Heart left ventricle (tissue), 13 donors: ENCODE results near the gene MAMDC4.
"Not testable (repeated sequence)": the region's sequence is repeated elsewhere in the genome, so short reads cannot be mapped to it uniquely, and the experiment has no call there.

Source experiments
- CTCF ChIP-seq, 12 donors: fragments of 200-600 bp; sonication (generic) in 4 of 12; IDR thresholded peaks; one replicate each; pipeline versions ENCODE4 v1.5.0 to v1.8.0; 2018 to 2022; ENCODE audit warnings: antibody characterized with exemption in 12 of 12, mild to moderate bottlenecking in 5 of 12
- POLR2A ChIP-seq, 2 donors: fragments of 450-650 bp; IDR thresholded peaks; one replicate each; pipeline ENCODE4 v1.6.1; 2017; ENCODE audit warnings: antibody characterized with exemption in 2 of 2, mild to moderate bottlenecking in 2 of 2, moderate library complexity in 2 of 2
- donor health status: ischemic (EF 13 %, LVEDD 7.1; RV severe dilation, severe dysfunction).
- donor health status: DM: no; HTN: yes; CAD: no.
- donor health status: DM: no; HTN: no; CAD: no.
- donor health status: ischemic (EF 25% LVEDD 6.9; RV normal size, moderate dysfunction).
- donor health status: ischemic (EF 25% LVEDD 5.7; RV mildly dilated, moderate dysfunction).
- donor health status: ischemic (EF 35%, LVEDD 5.7; RV mildly dilated, moderate dysfunction).
- donor health status: nonischemic (EF 11% LVEDD 7.7; RV severe dilation, severe dysfunction).
- donor health status: DM: yes; HTN: yes; CAD: no.
- donor health status: PGD.
- donor health status: ischemic (EF 29% LVEDD 5.4; RV normal size, mild dysfunction).
- donor health status: nonischemic (EF 23%, LVEDD 6.1; RV moderate dilation, normal function).

- not testable (repeated sequence) for TF ChIP-seq CTCF, POLR2A (IDR thresholded peaks at IDR 0.05)
Observed at GRCh38 chr9:136837856-136838277, 14.3 kb upstream of the MAMDC4 start.
